B cell (primary cell): ENCODE data around the gene FRMD3.

Experiments
- EZH2 ChIP-seq: IDR thresholded peaks from 2 replicates; pipeline ENCODE4 v1.6.1; 2012; ENCODE audit warnings: borderline replicate concordance, low read depth, mild to moderate bottlenecking, moderate library complexity, low read length; ENCODE audit not compliant: insufficient read depth, poor library complexity, severe bottlenecking
- TF ChIP-seq, protein P1 (sequence below): fragments of 200-600 bp; IDR thresholded peaks from one replicate; pipeline ENCODE4 v1.8.0; 2022; ENCODE audit warnings: antibody characterized with exemption, mild to moderate bottlenecking

DNA sequence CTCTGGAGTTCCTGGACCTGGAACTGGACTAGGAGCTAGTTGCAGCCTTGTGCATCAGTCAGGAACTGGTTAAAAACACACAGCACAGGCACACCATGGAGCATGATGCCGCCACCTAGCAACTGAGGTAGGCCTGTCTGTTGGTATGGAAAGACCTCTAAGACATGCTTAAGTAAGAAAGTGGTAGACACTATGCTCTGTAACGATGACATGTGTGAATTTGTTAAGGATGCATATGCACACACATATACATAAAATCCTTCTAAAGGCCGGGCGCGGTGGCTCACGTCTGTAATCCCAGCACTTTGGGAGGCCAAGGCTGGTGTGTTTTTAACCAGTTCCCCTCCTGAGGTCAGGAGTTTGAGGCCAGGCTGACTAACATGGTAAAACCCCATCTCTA is 338.4 kb downstream of the FRMD3 start:
- TF ChIP-seq, protein P1, sequence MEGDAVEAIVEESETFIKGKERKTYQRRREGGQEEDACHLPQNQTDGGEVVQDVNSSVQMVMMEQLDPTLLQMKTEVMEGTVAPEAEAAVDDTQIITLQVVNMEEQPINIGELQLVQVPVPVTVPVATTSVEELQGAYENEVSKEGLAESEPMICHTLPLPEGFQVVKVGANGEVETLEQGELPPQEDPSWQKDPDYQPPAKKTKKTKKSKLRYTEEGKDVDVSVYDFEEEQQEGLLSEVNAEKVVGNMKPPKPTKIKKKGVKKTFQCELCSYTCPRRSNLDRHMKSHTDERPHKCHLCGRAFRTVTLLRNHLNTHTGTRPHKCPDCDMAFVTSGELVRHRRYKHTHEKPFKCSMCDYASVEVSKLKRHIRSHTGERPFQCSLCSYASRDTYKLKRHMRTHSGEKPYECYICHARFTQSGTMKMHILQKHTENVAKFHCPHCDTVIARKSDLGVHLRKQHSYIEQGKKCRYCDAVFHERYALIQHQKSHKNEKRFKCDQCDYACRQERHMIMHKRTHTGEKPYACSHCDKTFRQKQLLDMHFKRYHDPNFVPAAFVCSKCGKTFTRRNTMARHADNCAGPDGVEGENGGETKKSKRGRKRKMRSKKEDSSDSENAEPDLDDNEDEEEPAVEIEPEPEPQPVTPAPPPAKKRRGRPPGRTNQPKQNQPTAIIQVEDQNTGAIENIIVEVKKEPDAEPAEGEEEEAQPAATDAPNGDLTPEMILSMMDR = no peak
- TF ChIP-seq EZH2 = no peak
